Sciatic nerve (tissue), 2 donors: ENCODE data around the gene GJA1. TPM values are rescaled to one million over a fixed set of nuclear protein-coding genes. Genes with fewer than 3 reads are reported as not detected.
A peak's percentile ranks its signal among the peaks of the same experiment; 100 is the strongest.
"Not testable (repeated sequence)": the region's sequence is repeated elsewhere in the genome, so short reads cannot be mapped to it uniquely, and the experiment has no call there.

Source experiments
- ATAC-seq: fragments of 200-7000 bp; cut with Tn5 transposase; one replicate; pipeline ENCODE4 v1.9.1; 2020; ENCODE audit warnings: mild to moderate bottlenecking, moderate library complexity
- DNase-seq: peaks from one replicate; pipeline ENCODE4 v3.0.0-alpha.2; 2020; ENCODE audit warnings: low spot score
- intact Hi-C: fragments of 100-400 bp; cut with DNase I; formaldehyde crosslinking; loops from one replicate; pipeline ENCODE4 v1.14.2; 2022
- total RNA-seq: library from RNA; stranded (reverse); fragmentation: NEBNext Ultra II Directional; extraction: Animal tissue kit (Norgen Biotek cat#: 25700); gene quantifications from one replicate; pipeline ENCODE4 v1.2.1, GENCODE V29; 2021
- donor health status: DM: no; HTN: no; CAD: no.
- donor health status: DM: no; HTN: no; CAD: no.

The GJA1 gene
- total RNA-seq: 80.5 TPM

GRCh38 chr6:121435444-121436069 is at the start of gene GJA1:
Gene GJA1, plus strand, starts transcription at chr6:121435646. Its CDS starts 11,202 bp downstream, at chr6:121446848.
- intact Hi-C loops: loop anchor here (10.0 kb wide), 1 partner anchor 599 kb away; no protein-coding TSS in a partner anchor
- ATAC-seq (peak; percentile 84), DNase-seq (no peak)

- intact Hi-C loops, ATAC-seq, DNase-seq: not testable (repeated sequence)
Observed at GRCh38 chr6:121386551-121386950, 48.9 kb upstream of the GJA1 start.

GRCh38 chr6:121389419-121389818 is 46.0 kb upstream of the GJA1 start:
- ATAC-seq: peak; percentile 36
- DNase-seq: no peak
- intact Hi-C loops: no loop called here

- no peak for ATAC-seq
- intact Hi-C loops: no loop called here
Observed at GRCh38 chr6:121393731-121394505, 41.5 kb upstream of the GJA1 start.

GRCh38 chr6:121395736-121396135 is 39.7 kb upstream of the GJA1 start:
- DNase-seq (no peak), ATAC-seq (no peak)
- intact Hi-C loops: no loop called here

More at GRCh38 chr6:121393731-121394505, 41.5 kb upstream of the GJA1 start:
- no peak for DNase-seq

- intact Hi-C loops, ATAC-seq, DNase-seq: not testable (repeated sequence)
Observed at GRCh38 chr6:121397188-121397587, 38.3 kb upstream of the GJA1 start.

- ATAC-seq (no peak), DNase-seq (no peak)
- intact Hi-C loops: no loop called here
Observed at GRCh38 chr6:121398127-121398526, 37.3 kb upstream of the GJA1 start.

GRCh38 chr6:121399966-121400365 is 35.5 kb upstream of the GJA1 start:
- intact Hi-C loops: no loop called here
- DNase-seq (no peak), ATAC-seq (no peak)

GRCh38 chr6:121403964-121404363 is 31.5 kb upstream of the GJA1 start:
- DNase-seq: no peak
- no peak for ATAC-seq
- intact Hi-C loops: loop anchor here (2.0 kb wide), 1 partner anchor 87 kb away; no protein-coding TSS in a partner anchor

- intact Hi-C loops: no loop called here
Observed at GRCh38 chr6:121405306-121405705, 30.1 kb upstream of the GJA1 start.

GRCh38 chr6:121408321-121408720 is 27.1 kb upstream of the GJA1 start:
- intact Hi-C loops: no loop called here
- DNase-seq (no peak), ATAC-seq (no peak)

More at GRCh38 chr6:121405306-121405705, 30.1 kb upstream of the GJA1 start:
- ATAC-seq (no peak), DNase-seq (no peak)

GRCh38 chr6:121413879-121414278 is 21.6 kb upstream of the GJA1 start:
- DNase-seq (no peak), ATAC-seq (no peak)
- intact Hi-C loops: no loop called here

- intact Hi-C loops: no loop called here
- no peak for ATAC-seq
- no peak for DNase-seq
Observed at GRCh38 chr6:121418346-121418745, 17.1 kb upstream of the GJA1 start.

- ATAC-seq: no peak
- no peak for DNase-seq
- intact Hi-C loops: no loop called here
Observed at GRCh38 chr6:121426686-121427085, 8.8 kb upstream of the GJA1 start.

- DNase-seq: no peak
- intact Hi-C loops: no loop called here
- ATAC-seq: no peak
Observed at GRCh38 chr6:121428872-121429756, 6.3 kb upstream of the GJA1 start.

- peak; percentile 51 for ATAC-seq
Observed at GRCh38 chr6:121430514-121431460, 4.7 kb upstream of the GJA1 start.

GRCh38 chr6:121431776-121432175 is 3.7 kb upstream of the GJA1 start:
- intact Hi-C loops: loop anchor here (10.0 kb wide), 1 partner anchor 603 kb away; no protein-coding TSS in a partner anchor
- not testable (repeated sequence) for ATAC-seq, DNase-seq

More at GRCh38 chr6:121430514-121431460, 4.7 kb upstream of the GJA1 start:
- intact Hi-C loops: loop anchor here (10.0 kb wide), 1 partner anchor 604 kb away; no protein-coding TSS in a partner anchor
- no peak for DNase-seq
